ENCODE measurements around the gene IL17B.
"Not testable (repeated sequence)": the region's sequence is repeated elsewhere in the genome, so short reads cannot be mapped to it uniquely, and the experiment has no call there.

The IL17B gene

GRCh38 chr5:149394996-149395395 is 15.9 kb upstream of the IL17B start:
- not testable (repeated sequence) for H3K4me3 ChIP-seq (ENCODE audit: low read depth in 1 of 2, low read length in 2 of 2); H3K36me3 ChIP-seq (ENCODE audit: control insufficient read depth in 1 of 2, insufficient read depth in 2 of 2, low read length in 2 of 2)
- H3K4me1 ChIP-seq (ENCODE audit: control insufficient read depth in 1 of 2, insufficient read depth in 2 of 2, low read length in 2 of 2): peaks cover 0 to 12% of the 10 kb centered on the region in 2 donors

GRCh38 chr5:149392718-149393117 is 13.6 kb upstream of the IL17B start:
- Histone ChIP-seq H3K4me1 (ENCODE audit: control insufficient read depth in 1 of 2, insufficient read depth in 2 of 2, low read length in 2 of 2) (peaks cover 0 to 12% of the 10 kb centered on the region in 2 donors), H3K27ac (ENCODE audit: low read length) (no peak overlapping the region), H3K36me3 (ENCODE audit: control insufficient read depth in 1 of 2, insufficient read depth in 2 of 2, low read length in 2 of 2) (no peaks in the 10 kb centered on the region), H3K27me3 (ENCODE audit: low read depth, low read length) (no peaks in the 10 kb centered on the region), H3K4me3 (ENCODE audit: low read depth in 1 of 2, low read length in 2 of 2) (no peak overlapping the region), H3K9me3 (ENCODE audit: control insufficient read depth in 1 of 2, low read length in 2 of 2) (no peaks in the 10 kb centered on the region)

More at GRCh38 chr5:149394996-149395395, 15.9 kb upstream of the IL17B start:
- not testable (repeated sequence) for H3K27ac ChIP-seq (ENCODE audit: low read length); H3K9me3 ChIP-seq (ENCODE audit: control insufficient read depth in 1 of 2, low read length in 2 of 2); H3K27me3 ChIP-seq (ENCODE audit: low read depth, low read length)

- Histone ChIP-seq H3K4me1 (ENCODE audit: control insufficient read depth in 1 of 2, insufficient read depth in 2 of 2, low read length in 2 of 2) (peaks cover 0 to 17% of the 10 kb centered on the region in 2 donors), H3K36me3 (ENCODE audit: control insufficient read depth in 1 of 2, insufficient read depth in 2 of 2, low read length in 2 of 2) (no peaks in the 10 kb centered on the region), H3K9me3 (ENCODE audit: control insufficient read depth in 1 of 2, low read length in 2 of 2) (no peaks in the 10 kb centered on the region), H3K27me3 (ENCODE audit: low read depth, low read length) (no peaks in the 10 kb centered on the region), H3K27ac (ENCODE audit: low read length) (peak overlapping the region; percentile 48), H3K4me3 (ENCODE audit: low read depth in 1 of 2, low read length in 2 of 2) (no peak overlapping the region)
These were observed 12.4 kb upstream of the IL17B start for GRCh38 chr5:149391524-149391923.

GRCh38 chr5:149391076-149391475 is 12.0 kb upstream of the IL17B start:
- H3K27me3 ChIP-seq (ENCODE audit: low read depth, low read length); H3K9me3 ChIP-seq (ENCODE audit: control insufficient read depth in 1 of 2, low read length in 2 of 2); H3K36me3 ChIP-seq (ENCODE audit: control insufficient read depth in 1 of 2, insufficient read depth in 2 of 2, low read length in 2 of 2); H3K4me3 ChIP-seq (ENCODE audit: low read depth in 1 of 2, low read length in 2 of 2): not testable (repeated sequence)
- Histone ChIP-seq H3K4me1 (ENCODE audit: control insufficient read depth in 1 of 2, insufficient read depth in 2 of 2, low read length in 2 of 2) (peaks cover 0 to 17% of the 10 kb centered on the region in 2 donors), H3K27ac (ENCODE audit: low read length) (peak overlapping the region; percentile 48)

GRCh38 chr5:149389552-149390495 is 10.7 kb upstream of the IL17B start:
- Histone ChIP-seq H3K36me3 (ENCODE audit: control insufficient read depth in 1 of 2, insufficient read depth in 2 of 2, low read length in 2 of 2) (no peaks in the 10 kb centered on the region), H3K4me1 (ENCODE audit: control insufficient read depth in 1 of 2, insufficient read depth in 2 of 2, low read length in 2 of 2) (peaks cover 0 to 17% of the 10 kb centered on the region in 2 donors), H3K27me3 (ENCODE audit: low read depth, low read length) (no peaks in the 10 kb centered on the region), H3K9me3 (ENCODE audit: control insufficient read depth in 1 of 2, low read length in 2 of 2) (no peaks in the 10 kb centered on the region), H3K27ac (ENCODE audit: low read length) (peak overlapping the region; percentile 76), H3K4me3 (ENCODE audit: low read depth in 1 of 2, low read length in 2 of 2) (peak overlapping the region in 1 of 2 donors; percentile 17)

GRCh38 chr5:149388498-149389190 is 9.6 kb upstream of the IL17B start:
- peak overlapping the region; percentile 76 for H3K27ac ChIP-seq (ENCODE audit: low read length)
- no peaks in the 10 kb centered on the region for H3K27me3 ChIP-seq (ENCODE audit: low read depth, low read length)
- no peaks in the 10 kb centered on the region for H3K9me3 ChIP-seq (ENCODE audit: control insufficient read depth in 1 of 2, low read length in 2 of 2)
- H3K36me3 ChIP-seq (ENCODE audit: control insufficient read depth in 1 of 2, insufficient read depth in 2 of 2, low read length in 2 of 2): no peaks in the 10 kb centered on the region
- H3K4me1 ChIP-seq (ENCODE audit: control insufficient read depth in 1 of 2, insufficient read depth in 2 of 2, low read length in 2 of 2): peaks cover 0 to 17% of the 10 kb centered on the region in 2 donors
- peak overlapping the region in 1 of 2 donors; percentile 20 for H3K4me3 ChIP-seq (ENCODE audit: low read depth in 1 of 2, low read length in 2 of 2)

GRCh38 chr5:149387982-149388381 is 8.9 kb upstream of the IL17B start:
- peak overlapping the region; percentile 76 for H3K27ac ChIP-seq (ENCODE audit: low read length)
- H3K4me1 ChIP-seq (ENCODE audit: control insufficient read depth in 1 of 2, insufficient read depth in 2 of 2, low read length in 2 of 2): peaks cover 2 to 17% of the 10 kb centered on the region in 2 donors
- H3K9me3 ChIP-seq (ENCODE audit: control insufficient read depth in 1 of 2, low read length in 2 of 2): no peaks in the 10 kb centered on the region
- no peaks in the 10 kb centered on the region for H3K27me3 ChIP-seq (ENCODE audit: low read depth, low read length)
- H3K36me3 ChIP-seq (ENCODE audit: control insufficient read depth in 1 of 2, insufficient read depth in 2 of 2, low read length in 2 of 2): no peaks in the 10 kb centered on the region
- peak overlapping the region in 1 of 2 donors; percentile 20 for H3K4me3 ChIP-seq (ENCODE audit: low read depth in 1 of 2, low read length in 2 of 2)

GRCh38 chr5:149387081-149387631 is 8.1 kb upstream of the IL17B start:
- H3K9me3 ChIP-seq (ENCODE audit: control insufficient read depth in 1 of 2, low read length in 2 of 2): no peaks in the 10 kb centered on the region
- no peaks in the 10 kb centered on the region for H3K36me3 ChIP-seq (ENCODE audit: control insufficient read depth in 1 of 2, insufficient read depth in 2 of 2, low read length in 2 of 2)
- peak overlapping the region; percentile 76 for H3K27ac ChIP-seq (ENCODE audit: low read length)
- H3K27me3 ChIP-seq (ENCODE audit: low read depth, low read length): no peaks in the 10 kb centered on the region
- peaks cover 10 to 17% of the 10 kb centered on the region in 2 donors for H3K4me1 ChIP-seq (ENCODE audit: control insufficient read depth in 1 of 2, insufficient read depth in 2 of 2, low read length in 2 of 2)
- peak overlapping the region in 1 of 2 donors; percentile 7 for H3K4me3 ChIP-seq (ENCODE audit: low read depth in 1 of 2, low read length in 2 of 2)

- H3K27me3 ChIP-seq (ENCODE audit: low read depth, low read length): no peaks in the 10 kb centered on the region
- peaks cover 15 to 17% of the 10 kb centered on the region in 2 donors for H3K4me1 ChIP-seq (ENCODE audit: control insufficient read depth in 1 of 2, insufficient read depth in 2 of 2, low read length in 2 of 2)
- H3K36me3 ChIP-seq (ENCODE audit: control insufficient read depth in 1 of 2, insufficient read depth in 2 of 2, low read length in 2 of 2): no peaks in the 10 kb centered on the region
- peak overlapping the region; percentile 76 for H3K27ac ChIP-seq (ENCODE audit: low read length)
- no peak overlapping the region for H3K4me3 ChIP-seq (ENCODE audit: low read depth in 1 of 2, low read length in 2 of 2)
- H3K9me3 ChIP-seq (ENCODE audit: control insufficient read depth in 1 of 2, low read length in 2 of 2): no peaks in the 10 kb centered on the region
These were observed 7.1 kb upstream of the IL17B start for GRCh38 chr5:149386166-149386565.

GRCh38 chr5:149383399-149383798 is 4.3 kb upstream of the IL17B start:
- Histone ChIP-seq H3K27ac (ENCODE audit: low read length) (peak overlapping the region; percentile 96), H3K4me1 (ENCODE audit: control insufficient read depth in 1 of 2, insufficient read depth in 2 of 2, low read length in 2 of 2) (peaks cover 16 to 38% of the 10 kb centered on the region in 2 donors), H3K9me3 (ENCODE audit: control insufficient read depth in 1 of 2, low read length in 2 of 2) (no peaks in the 10 kb centered on the region), H3K4me3 (ENCODE audit: low read depth in 1 of 2, low read length in 2 of 2) (peak overlapping the region; percentile 15 to 48), H3K36me3 (ENCODE audit: control insufficient read depth in 1 of 2, insufficient read depth in 2 of 2, low read length in 2 of 2) (no peaks in the 10 kb centered on the region), H3K27me3 (ENCODE audit: low read depth, low read length) (no peaks in the 10 kb centered on the region)
